NOMO-1 treated with dmso at 0.1 percent for 144 hours (cell line): Measurements from ENCODE around the gene SNX11.

Experiments
- DNase-seq: peaks from one replicate; lab custom pipeline; 2025; ENCODE audit not compliant: unreplicated experiment; lab: John Stamatoyannopoulos, UW

SNX11 gene

GRCh38 chr17:48131216-48131824, 23.8 kb downstream of the SNX11 start:
- peak; percentile 9 for DNase-seq

GRCh38 chr17:48132385-48132784, 24.8 kb downstream of the SNX11 start:
- DNase-seq = no peak

- DNase-seq = no peak
Measured at GRCh38 chr17:48134912-48135480, 27.4 kb downstream of the SNX11 start.

GRCh38 chr17:48137656-48138055, 30.1 kb downstream of the SNX11 start:
- no peak for DNase-seq

GRCh38 chr17:48139944-48140343, 32.4 kb downstream of the SNX11 start:
- DNase-seq = peak; percentile 40

GRCh38 chr17:48143629-48144028, 36.1 kb downstream of the SNX11 start:
- DNase-seq = no peak

DNA sequence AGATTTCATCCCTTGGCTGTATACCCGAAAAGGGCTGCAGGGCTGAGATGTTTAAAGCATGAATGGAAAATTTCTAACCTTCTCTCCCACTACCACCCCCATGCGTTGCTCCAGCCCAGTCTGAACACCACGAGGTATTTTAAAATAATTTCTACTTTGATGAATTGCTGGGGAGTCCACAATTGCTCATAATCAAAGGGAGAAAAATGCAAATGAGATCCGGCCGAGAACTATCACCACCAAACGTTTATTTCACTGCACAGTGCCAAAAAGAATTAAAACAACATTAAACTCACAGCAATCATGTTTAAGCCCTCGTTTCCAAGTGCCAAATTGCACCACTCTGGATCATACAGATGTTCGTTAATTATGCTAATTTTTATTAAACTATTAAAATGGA, 36.7 kb downstream of the SNX11 start:
- no peak for DNase-seq

DNA sequence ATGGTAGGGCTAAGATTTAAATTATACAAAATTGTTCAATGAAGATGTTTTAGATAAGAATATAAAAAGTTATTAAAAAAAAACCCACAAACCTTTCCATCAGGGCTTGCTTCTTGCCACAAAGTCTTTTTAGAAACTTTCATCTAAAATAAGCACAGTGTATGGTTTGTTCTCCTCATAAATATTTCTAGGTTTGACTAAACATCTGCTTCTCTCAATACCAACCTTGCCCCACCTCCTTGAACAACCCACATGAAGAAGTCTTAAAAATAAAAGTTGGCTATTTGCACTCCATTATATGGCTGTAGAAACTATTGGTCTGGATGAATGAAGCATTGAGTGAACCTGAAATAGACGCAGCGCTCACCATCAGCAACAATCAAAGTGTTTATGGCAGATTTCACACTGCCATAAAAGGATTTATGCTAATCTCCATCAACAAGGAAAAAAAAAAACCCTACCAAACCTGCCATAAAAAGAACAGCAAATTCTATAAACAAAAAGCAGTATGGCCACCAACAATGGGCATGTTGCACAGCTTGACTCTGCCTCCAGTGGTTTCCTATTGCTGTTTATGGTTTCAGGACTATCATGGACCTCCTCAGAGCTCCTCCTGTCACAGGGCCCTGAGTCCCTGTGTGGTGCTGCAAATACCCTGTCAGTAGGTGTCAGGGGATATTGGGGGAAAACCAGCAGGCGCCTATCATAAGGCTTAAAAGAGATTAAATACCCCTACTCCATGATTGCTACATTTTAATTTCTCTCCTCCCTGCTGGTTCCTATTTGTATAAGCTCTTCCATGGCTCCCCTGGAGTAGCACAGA, 37.6 kb downstream of the SNX11 start:
- DNase-seq = no peak

GRCh38 chr17:48148029-48148770, 40.6 kb downstream of the SNX11 start:
- no peak for DNase-seq

GRCh38 chr17:48148854-48149786, 41.6 kb downstream of the SNX11 start:
- no peak for DNase-seq

DNA sequence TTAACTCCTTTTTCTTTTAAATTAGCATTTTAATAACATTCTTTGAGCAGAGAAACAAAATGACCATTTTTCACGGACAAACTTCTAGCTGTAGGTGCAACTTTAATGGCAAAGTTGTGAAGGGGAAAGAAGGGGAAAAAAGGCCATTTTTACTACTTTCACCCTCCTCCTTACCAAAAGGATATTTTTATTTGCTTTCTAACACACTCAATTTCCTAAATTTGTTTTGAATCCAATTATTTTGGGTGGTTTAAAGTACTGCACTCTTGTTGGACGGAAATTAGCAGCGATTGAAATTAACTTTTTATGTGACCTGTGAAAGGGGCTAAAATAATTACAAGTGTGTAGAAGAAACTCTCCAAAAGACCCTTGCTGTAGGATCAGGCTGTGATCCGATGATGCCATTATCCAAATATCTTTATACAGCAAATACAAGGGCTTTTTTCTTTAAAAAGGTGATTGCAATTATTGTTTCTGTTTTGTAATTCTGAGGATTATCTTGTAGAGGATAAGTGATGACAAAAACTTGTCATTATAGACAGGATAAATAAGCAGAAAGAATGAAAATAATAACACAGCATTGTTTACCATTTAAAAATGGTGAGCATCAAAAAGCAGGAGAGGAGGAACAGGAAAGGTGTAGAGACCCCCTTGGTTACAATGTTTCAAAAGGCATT, 42.4 kb downstream of the SNX11 start:
- no peak for DNase-seq

- no peak for DNase-seq
Measured at GRCh38 chr17:48150597-48151001, 43.0 kb downstream of the SNX11 start.

- DNase-seq = no peak
Measured at GRCh38 chr17:48151220-48151619, 43.7 kb downstream of the SNX11 start.

GRCh38 chr17:48152289-48152688, 44.7 kb downstream of the SNX11 start:
- DNase-seq = no peak

DNA sequence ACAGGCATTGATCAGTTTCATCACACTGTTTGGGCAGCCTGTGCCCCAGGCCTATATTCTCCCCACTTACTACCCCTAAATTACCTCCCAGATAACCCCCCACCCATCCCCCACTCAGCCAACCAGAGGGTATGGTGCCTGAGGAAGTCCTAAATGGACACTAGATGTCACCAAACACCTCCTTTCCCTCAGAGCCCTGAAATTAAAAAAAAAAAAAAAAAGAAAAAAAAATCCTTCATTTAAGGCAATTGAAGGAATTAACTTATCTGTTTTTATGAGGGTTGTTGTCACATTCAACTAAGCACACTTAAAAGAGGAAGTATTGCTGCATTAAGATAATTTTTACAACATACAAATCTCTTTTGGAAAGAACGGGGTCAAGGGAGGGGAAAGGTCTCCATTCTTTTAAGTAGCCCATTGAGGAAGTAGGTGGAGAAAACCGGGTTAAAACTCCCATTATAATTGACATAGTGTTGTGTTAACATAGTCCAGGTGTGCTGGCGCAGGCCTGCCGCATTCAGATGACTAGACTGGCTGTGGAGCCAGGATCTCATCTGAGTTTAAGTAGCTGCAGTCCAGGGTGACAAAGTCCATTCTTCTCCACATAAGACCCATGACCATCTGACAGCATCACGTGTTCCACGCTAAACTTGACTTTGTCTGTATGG, 46.3 kb downstream of the SNX11 start:
- DNase-seq = peak; percentile 33

- no peak for DNase-seq
Measured at GRCh38 chr17:48155889-48156611, 48.5 kb downstream of the SNX11 start.

- DNase-seq = no peak
Measured at GRCh38 chr17:48159232-48159631, 51.7 kb downstream of the SNX11 start.

DNA sequence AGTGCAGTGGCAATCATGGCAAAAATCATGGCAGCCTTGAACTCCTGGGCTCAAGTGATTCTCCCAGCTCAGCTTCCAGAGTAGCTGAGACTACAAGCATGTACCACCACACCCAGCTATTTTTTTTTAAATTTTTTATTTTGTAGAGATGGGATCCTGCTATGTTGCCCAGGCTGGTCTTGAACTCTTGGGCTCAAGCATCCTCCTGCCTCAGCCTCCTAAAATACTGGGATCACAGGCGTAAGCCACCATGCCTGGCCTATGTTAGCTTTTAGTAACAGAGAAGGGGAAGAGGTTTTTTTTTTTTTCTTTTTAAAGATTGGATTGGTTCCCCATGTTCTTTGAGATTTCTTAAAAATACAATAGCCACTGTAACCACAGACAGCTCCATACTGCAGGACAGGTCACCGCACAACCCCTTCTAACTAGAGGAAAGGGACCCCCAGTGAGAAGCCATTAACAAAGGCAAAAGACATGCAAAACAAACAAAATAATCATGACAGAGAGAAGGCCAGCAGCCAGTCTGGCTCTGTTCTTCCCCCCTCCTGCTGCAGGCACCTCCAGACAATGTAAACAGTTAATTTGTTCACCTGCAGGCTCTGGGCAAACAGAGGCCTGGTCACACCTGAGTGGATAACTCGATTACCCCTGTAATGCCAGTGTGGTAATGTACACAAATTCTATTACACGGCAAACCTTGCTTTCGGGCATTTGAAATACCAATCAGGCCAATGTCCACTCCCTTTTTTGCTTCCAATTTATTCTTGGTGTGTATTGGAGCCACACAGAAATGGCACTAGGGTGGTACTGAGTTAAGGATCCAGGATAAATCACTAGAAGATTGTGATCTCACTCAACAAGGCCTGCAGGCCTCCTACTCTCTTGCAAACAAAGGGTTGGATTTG, 52.9 kb downstream of the SNX11 start:
- DNase-seq = no peak
